ENCODE results near the gene SETD3. TPM values are rescaled to one million over a fixed set of nuclear protein-coding genes. Genes with fewer than 3 reads are reported as not detected.
A peak's percentile ranks its signal among the peaks of the same experiment; 100 is the strongest.

The SETD3 gene
- total and polyA plus RNA-seq, 2 experiments from 2014 or later, result 40.7 to 68.0 TPM

GRCh38 chr14:99351166-99352007, 129.3 kb downstream of the SETD3 start:
- Histone ChIP-seq H4K20me1 (replicated peaks; ENCODE audit: insufficient read depth) (no peaks in the 10 kb centered on the region), H3K9me2 (ENCODE audit: insufficient read depth) (no peaks in the 10 kb centered on the region), H2AFZ (no peak overlapping the region), H3K4me3 (no peak overlapping the region), H3F3A (replicated peaks; ENCODE audit: low read depth) (no peaks in the 10 kb centered on the region), H3K27ac (ENCODE audit: low read depth) (no peak overlapping the region), H3K36me3 (ENCODE audit: insufficient read depth) (no peaks in the 10 kb centered on the region), H3K4me2 (no peak overlapping the region), H3K79me2 (replicated peaks; ENCODE audit: insufficient read depth) (no peaks in the 10 kb centered on the region), H3K4me1 (ENCODE audit: insufficient read depth) (no peaks in the 10 kb centered on the region), H3K27me3 (ENCODE audit: insufficient read depth) (no peaks in the 10 kb centered on the region)
- no peaks in the 10 kb centered on the region for H3K9me3 Mint-ChIP-seq
- peaks cover 22% of the 10 kb centered on the region for H3K27me3 Mint-ChIP-seq (ENCODE audit: insufficient read depth, low read depth, poor library complexity)
- TF ChIP-seq CREB1 (CRISPR knock-in tag; IDR thresholded peaks at IDR 0.05; ENCODE audit: low read depth) (no peak), JUNB (IDR thresholded peaks at IDR 0.05; ENCODE audit: unreplicated experiment) (no peak), CTCF (conservative IDR thresholded peaks at IDR 0.05; ENCODE audit: low read depth in 2 of 2) (peak; percentile 50 to 59), ZNF331 (CRISPR knock-in tag; IDR thresholded peaks at IDR 0.05; ENCODE audit: low read depth) (no peak)
- peak; percentile 46 for DNase-seq (ENCODE audit: low spot score)
- H3K36me3 Mint-ChIP-seq (ENCODE audit: low read depth), result no peaks in the 10 kb centered on the region; the same call in 2 of the 3 replicates
- no peak overlapping the region for H3K4me3 Mint-ChIP-seq
- H3K27ac Mint-ChIP-seq, result no peak overlapping the region
- peak; percentile 24; the same call in 2 of the 3 replicates for ATAC-seq
- H3K4me1 Mint-ChIP-seq, result peaks cover 3% of the 10 kb centered on the region; the same call in 1 of the 3 replicates

- Histone ChIP-seq H3K79me2 (replicated peaks; ENCODE audit: insufficient read depth) (no peaks in the 10 kb centered on the region), H3K4me2 (no peak overlapping the region), H3K27ac (ENCODE audit: low read depth) (no peak overlapping the region), H2AFZ (no peak overlapping the region), H3F3A (replicated peaks; ENCODE audit: low read depth) (no peaks in the 10 kb centered on the region), H3K4me1 (ENCODE audit: insufficient read depth) (no peaks in the 10 kb centered on the region), H3K4me3 (no peak overlapping the region), H4K20me1 (replicated peaks; ENCODE audit: insufficient read depth) (no peaks in the 10 kb centered on the region), H3K9me2 (ENCODE audit: insufficient read depth) (no peaks in the 10 kb centered on the region), H3K36me3 (ENCODE audit: insufficient read depth) (no peaks in the 10 kb centered on the region), H3K27me3 (ENCODE audit: insufficient read depth) (no peaks in the 10 kb centered on the region)
- no peak for DNase-seq (ENCODE audit: low spot score)
- H3K27ac Mint-ChIP-seq, result no peak overlapping the region
- H3K4me3 Mint-ChIP-seq, result no peak overlapping the region
- peaks cover 7% of the 10 kb centered on the region; the same call in 2 of the 3 replicates for H3K4me1 Mint-ChIP-seq
- no peaks in the 10 kb centered on the region for H3K9me3 Mint-ChIP-seq
- no peak for TF ChIP-seq ETS1 (IDR thresholded peaks at IDR 0.05)
- TF ChIP-seq EZH2 (IDR thresholded peaks at IDR 0.05; ENCODE audit: low read depth, unreplicated experiment), result no peak
- no peak for TF ChIP-seq CTCF (conservative IDR thresholded peaks at IDR 0.05; ENCODE audit: low read depth in 2 of 2)
- TF ChIP-seq STAT1 (IDR thresholded peaks at IDR 0.05; ENCODE audit: unreplicated experiment), result no peak
- TF ChIP-seq ZNF114 (CRISPR knock-in tag; IDR thresholded peaks at IDR 0.05), result no peak
- TF ChIP-seq ZNF331 (CRISPR knock-in tag; IDR thresholded peaks at IDR 0.05; ENCODE audit: low read depth), result no peak
- no peak for TF ChIP-seq CREB1 (CRISPR knock-in tag; IDR thresholded peaks at IDR 0.05; ENCODE audit: low read depth)
- no peak for TF ChIP-seq EZH2phosphoT487 (IDR thresholded peaks at IDR 0.05; ENCODE audit: unreplicated experiment)
- TF ChIP-seq JUNB (IDR thresholded peaks at IDR 0.05; ENCODE audit: unreplicated experiment), result no peak
- no peaks in the 10 kb centered on the region; the same call in 2 of the 3 replicates for H3K36me3 Mint-ChIP-seq (ENCODE audit: low read depth)
- peaks cover 24% of the 10 kb centered on the region for H3K27me3 Mint-ChIP-seq (ENCODE audit: insufficient read depth, low read depth, poor library complexity)
- ATAC-seq, result no peak
Observed at GRCh38 chr14:99350751-99351150, 129.9 kb downstream of the SETD3 start.
